ENCODE measurements around the gene LSM7. TPM values are rescaled to one million over a fixed set of nuclear protein-coding genes. Genes with fewer than 3 reads are reported as not detected.

The LSM7 gene
- total and polyA plus RNA-seq, 2 experiments from 2014 or later, result 299 to 409 TPM

DNA sequence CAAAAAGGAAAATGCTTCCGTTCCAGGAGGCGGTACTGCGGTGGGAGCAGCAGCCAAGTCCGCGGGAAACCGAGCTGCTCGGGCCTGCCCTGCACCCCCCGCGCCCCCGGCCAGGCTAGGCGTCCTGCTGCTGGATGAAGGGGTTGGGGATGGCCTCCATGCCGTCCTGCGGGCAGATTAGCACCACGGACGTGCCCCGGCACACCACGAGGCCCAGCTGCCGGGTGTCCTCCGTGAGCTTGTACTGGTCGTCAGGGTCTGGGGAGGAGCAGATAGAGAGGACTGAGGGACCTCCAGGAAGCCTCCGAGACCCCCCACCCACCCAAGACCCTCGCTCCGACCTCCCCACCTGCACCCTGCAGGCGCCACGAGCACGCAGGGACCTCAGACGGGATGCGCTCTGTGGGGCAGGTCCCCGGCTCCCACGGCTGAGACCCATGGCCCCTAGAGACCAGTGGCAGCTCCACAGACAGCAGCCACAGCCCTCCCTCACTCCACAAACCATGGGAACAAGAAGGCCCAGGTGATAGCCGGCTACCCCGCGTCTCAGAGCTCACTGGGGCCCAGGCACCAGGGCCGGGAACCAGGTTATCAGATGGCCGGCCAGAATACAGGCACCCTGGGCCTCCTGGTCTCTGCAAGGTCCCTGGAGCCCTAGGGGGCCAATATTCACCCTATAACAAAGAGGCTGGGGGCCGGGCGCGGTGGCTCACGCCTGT lies 6.7 kb downstream of the LSM7 start:
- no peak overlapping the region for H3K27ac Mint-ChIP-seq
- H3K36me3 ChIP-seq (ENCODE audit: insufficient read depth), result no peaks in the 10 kb centered on the region

More for the DNA sequence above, 6.7 kb downstream of the LSM7 start:
- Mint-ChIP-seq H3K27me3 (ENCODE audit: insufficient read depth, low read depth, poor library complexity) (peaks cover 11% of the 10 kb centered on the region), H3K9me3 (no peaks in the 10 kb centered on the region), H3K4me1 (peaks cover 6% of the 10 kb centered on the region; the same call in 2 of the 3 replicates), H3K4me3 (no peak overlapping the region), H3K36me3 (ENCODE audit: low read depth) (peaks cover 24% of the 10 kb centered on the region)
- TF ChIP-seq STAT1 (IDR thresholded peaks at IDR 0.05; ENCODE audit: unreplicated experiment) (no peak), CTCF (conservative IDR thresholded peaks at IDR 0.05; ENCODE audit: low read depth in 2 of 2) (no peak), ZNF331 (CRISPR knock-in tag; IDR thresholded peaks at IDR 0.05; ENCODE audit: low read depth) (no peak), CREB1 (CRISPR knock-in tag; IDR thresholded peaks at IDR 0.05; ENCODE audit: low read depth) (no peak), EZH2phosphoT487 (IDR thresholded peaks at IDR 0.05; ENCODE audit: unreplicated experiment) (no peak), POLR2AphosphoS5 (IDR thresholded peaks at IDR 0.05; ENCODE audit: low read depth) (no peak), EZH2 (IDR thresholded peaks at IDR 0.05; ENCODE audit: low read depth, unreplicated experiment) (no peak), JUNB (IDR thresholded peaks at IDR 0.05; ENCODE audit: unreplicated experiment) (no peak), REST (IDR thresholded peaks at IDR 0.05; ENCODE audit: unreplicated experiment) (no peak), ZNF114 (CRISPR knock-in tag; IDR thresholded peaks at IDR 0.05) (no peak), NANOG (IDR thresholded peaks at IDR 0.05; ENCODE audit: borderline replicate concordance) (no peak)
- TF ChIP-seq, protein P1, sequence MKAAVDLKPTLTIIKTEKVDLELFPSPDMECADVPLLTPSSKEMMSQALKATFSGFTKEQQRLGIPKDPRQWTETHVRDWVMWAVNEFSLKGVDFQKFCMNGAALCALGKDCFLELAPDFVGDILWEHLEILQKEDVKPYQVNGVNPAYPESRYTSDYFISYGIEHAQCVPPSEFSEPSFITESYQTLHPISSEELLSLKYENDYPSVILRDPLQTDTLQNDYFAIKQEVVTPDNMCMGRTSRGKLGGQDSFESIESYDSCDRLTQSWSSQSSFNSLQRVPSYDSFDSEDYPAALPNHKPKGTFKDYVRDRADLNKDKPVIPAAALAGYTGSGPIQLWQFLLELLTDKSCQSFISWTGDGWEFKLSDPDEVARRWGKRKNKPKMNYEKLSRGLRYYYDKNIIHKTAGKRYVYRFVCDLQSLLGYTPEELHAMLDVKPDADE (IDR thresholded peaks at IDR 0.05), result no peak
- TF ChIP-seq, protein P2, sequence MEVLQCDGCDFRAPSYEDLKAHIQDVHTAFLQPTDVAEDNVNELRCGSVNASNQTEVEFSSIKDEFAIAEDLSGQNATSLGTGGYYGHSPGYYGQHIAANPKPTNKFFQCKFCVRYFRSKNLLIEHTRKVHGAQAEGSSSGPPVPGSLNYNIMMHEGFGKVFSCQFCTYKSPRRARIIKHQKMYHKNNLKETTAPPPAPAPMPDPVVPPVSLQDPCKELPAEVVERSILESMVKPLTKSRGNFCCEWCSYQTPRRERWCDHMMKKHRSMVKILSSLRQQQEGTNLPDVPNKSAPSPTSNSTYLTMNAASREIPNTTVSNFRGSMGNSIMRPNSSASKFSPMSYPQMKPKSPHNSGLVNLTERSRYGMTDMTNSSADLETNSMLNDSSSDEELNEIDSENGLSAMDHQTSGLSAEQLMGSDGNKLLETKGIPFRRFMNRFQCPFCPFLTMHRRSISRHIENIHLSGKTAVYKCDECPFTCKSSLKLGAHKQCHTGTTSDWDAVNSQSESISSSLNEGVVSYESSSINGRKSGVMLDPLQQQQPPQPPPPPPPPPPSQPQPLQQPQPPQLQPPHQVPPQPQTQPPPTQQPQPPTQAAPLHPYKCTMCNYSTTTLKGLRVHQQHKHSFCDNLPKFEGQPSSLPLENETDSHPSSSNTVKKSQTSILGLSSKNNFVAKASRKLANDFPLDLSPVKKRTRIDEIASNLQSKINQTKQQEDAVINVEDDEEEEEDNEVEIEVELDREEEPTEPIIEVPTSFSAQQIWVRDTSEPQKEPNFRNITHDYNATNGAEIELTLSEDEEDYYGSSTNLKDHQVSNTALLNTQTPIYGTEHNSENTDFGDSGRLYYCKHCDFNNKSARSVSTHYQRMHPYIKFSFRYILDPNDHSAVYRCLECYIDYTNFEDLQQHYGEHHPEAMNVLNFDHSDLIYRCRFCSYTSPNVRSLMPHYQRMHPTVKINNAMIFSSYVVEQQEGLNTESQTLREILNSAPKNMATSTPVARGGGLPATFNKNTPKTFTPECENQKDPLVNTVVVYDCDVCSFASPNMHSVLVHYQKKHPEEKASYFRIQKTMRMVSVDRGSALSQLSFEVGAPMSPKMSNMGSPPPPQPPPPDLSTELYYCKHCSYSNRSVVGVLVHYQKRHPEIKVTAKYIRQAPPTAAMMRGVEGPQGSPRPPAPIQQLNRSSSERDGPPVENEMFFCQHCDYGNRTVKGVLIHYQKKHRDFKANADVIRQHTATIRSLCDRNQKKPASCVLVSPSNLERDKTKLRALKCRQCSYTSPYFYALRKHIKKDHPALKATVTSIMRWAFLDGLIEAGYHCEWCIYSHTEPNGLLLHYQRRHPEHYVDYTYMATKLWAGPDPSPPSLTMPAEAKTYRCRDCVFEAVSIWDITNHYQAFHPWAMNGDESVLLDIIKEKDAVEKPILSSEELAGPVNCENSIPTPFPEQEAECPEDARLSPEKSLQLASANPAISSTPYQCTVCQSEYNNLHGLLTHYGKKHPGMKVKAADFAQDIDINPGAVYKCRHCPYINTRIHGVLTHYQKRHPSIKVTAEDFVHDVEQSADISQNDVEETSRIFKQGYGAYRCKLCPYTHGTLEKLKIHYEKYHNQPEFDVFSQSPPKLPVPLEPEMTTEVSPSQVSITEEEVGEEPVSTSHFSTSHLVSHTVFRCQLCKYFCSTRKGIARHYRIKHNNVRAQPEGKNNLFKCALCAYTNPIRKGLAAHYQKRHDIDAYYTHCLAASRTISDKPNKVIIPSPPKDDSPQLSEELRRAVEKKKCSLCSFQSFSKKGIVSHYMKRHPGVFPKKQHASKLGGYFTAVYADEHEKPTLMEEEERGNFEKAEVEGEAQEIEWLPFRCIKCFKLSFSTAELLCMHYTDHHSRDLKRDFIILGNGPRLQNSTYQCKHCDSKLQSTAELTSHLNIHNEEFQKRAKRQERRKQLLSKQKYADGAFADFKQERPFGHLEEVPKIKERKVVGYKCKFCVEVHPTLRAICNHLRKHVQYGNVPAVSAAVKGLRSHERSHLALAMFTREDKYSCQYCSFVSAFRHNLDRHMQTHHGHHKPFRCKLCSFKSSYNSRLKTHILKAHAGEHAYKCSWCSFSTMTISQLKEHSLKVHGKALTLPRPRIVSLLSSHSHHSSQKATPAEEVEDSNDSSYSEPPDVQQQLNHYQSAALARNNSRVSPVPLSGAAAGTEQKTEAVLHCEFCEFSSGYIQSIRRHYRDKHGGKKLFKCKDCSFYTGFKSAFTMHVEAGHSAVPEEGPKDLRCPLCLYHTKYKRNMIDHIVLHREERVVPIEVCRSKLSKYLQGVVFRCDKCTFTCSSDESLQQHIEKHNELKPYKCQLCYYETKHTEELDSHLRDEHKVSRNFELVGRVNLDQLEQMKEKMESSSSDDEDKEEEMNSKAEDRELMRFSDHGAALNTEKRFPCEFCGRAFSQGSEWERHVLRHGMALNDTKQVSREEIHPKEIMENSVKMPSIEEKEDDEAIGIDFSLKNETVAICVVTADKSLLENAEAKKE (CRISPR knock-in tag; IDR thresholded peaks at IDR 0.05), result no peak
- H3K4me3 ChIP-seq, result no peak overlapping the region
- H3K9me2 ChIP-seq (ENCODE audit: insufficient read depth), result no peaks in the 10 kb centered on the region
- H3K79me2 ChIP-seq (replicated peaks; ENCODE audit: insufficient read depth), result peaks cover 10% of the 10 kb centered on the region
- H3K4me1 ChIP-seq (ENCODE audit: insufficient read depth), result no peaks in the 10 kb centered on the region
- H3K27ac ChIP-seq (ENCODE audit: low read depth), result no peak overlapping the region
- H4K20me1 ChIP-seq (replicated peaks; ENCODE audit: insufficient read depth), result peaks cover 1% of the 10 kb centered on the region; the same call in 1 of the 2 replicates
- no peak for DNase-seq (ENCODE audit: low spot score)
- no peak for ATAC-seq
- H3F3A ChIP-seq (replicated peaks; ENCODE audit: low read depth), result no peaks in the 10 kb centered on the region
- no peak overlapping the region for H3K4me2 ChIP-seq
- no peak overlapping the region for H2AFZ ChIP-seq
- H3K27me3 ChIP-seq (ENCODE audit: insufficient read depth), result no peaks in the 10 kb centered on the region

Measured in GM23338 (cell line).